HCT116 (cell line): ENCODE measurements around the gene SPDYE1.
"Not testable (repeated sequence)": the region's sequence is repeated elsewhere in the genome, so short reads cannot be mapped to it uniquely, and the experiment has no call there.

ENCODE experiments used
- CTCF ChIP-seq, 3 experiments: fragments of 200-600 bp in 1 of 3; sonication (generic) in 1 of 3; IDR thresholded peaks in 2 of 3; conservative IDR thresholded peaks in 1 of 3; 2 replicates each; pipeline ENCODE4 v1.5.1; 2012 to 2017; ENCODE audit warnings: low read depth in 2 of 3, low read length in 2 of 3, antibody characterized with exemption in 1 of 3, borderline replicate concordance in 1 of 3, control low read depth in 1 of 3, mild to moderate bottlenecking in 1 of 3, mixed read lengths in 1 of 3, mixed run types in 1 of 3, moderate library complexity in 1 of 3; ENCODE audit not compliant: insufficient read depth in 1 of 3
- EZH2 ChIP-seq: fragments of 200-600 bp; sonication (generic); IDR thresholded peaks from 2 replicates; pipeline ENCODE4 v1.6.1; 2017; ENCODE audit warnings: antibody characterized with exemption, mixed run types
- JUND ChIP-seq: IDR thresholded peaks from 2 replicates; pipeline ENCODE4 v1.6.1; 2012
- POLR2A ChIP-seq: IDR thresholded peaks from 2 replicates; pipeline ENCODE4 v1.7.0; 2011; ENCODE audit warnings: borderline replicate concordance; ENCODE audit not compliant: insufficient read depth, insufficient read length; ENCODE audit errors: extremely low read depth
- POLR2AphosphoS5 ChIP-seq: IDR thresholded peaks from 2 replicates; pipeline ENCODE4 v1.6.1; 2011; ENCODE audit warnings: mild to moderate bottlenecking, low read depth, low read length, moderate library complexity
- TCF7L2 ChIP-seq: IDR thresholded peaks from 2 replicates; pipeline ENCODE4 v1.7.0; 2011; ENCODE audit warnings: borderline replicate concordance, inconsistent platforms; ENCODE audit not compliant: insufficient read depth, insufficient read length; ENCODE audit errors: extremely low read depth
- YY1 ChIP-seq: IDR thresholded peaks from 2 replicates; pipeline ENCODE4 v1.6.1; 2011; ENCODE audit warnings: low read length, low read depth, moderate library complexity, mild to moderate bottlenecking; ENCODE audit not compliant: insufficient replicate concordance; ENCODE audit errors: extremely low read depth
- TF ChIP-seq, protein P1 (sequence below): IDR thresholded peaks from 2 replicates; pipeline ENCODE4 v1.6.1; 2012

GRCh38 chr7:43978102-43978501 is 19.6 kb upstream of the SPDYE1 start:
- TF ChIP-seq POLR2A; YY1; EZH2; CTCF (IDR thresholded peaks at IDR 0.05 in 2 of 3, conservative IDR thresholded peaks at IDR 0.05 in 1 of 3; ENCODE audit: borderline replicate concordance in 1 of 3, insufficient read depth in 1 of 3, low read depth in 2 of 3, low read length in 2 of 3); POLR2AphosphoS5; TCF7L2; JUND: not testable (repeated sequence)
- TF ChIP-seq, protein P1, sequence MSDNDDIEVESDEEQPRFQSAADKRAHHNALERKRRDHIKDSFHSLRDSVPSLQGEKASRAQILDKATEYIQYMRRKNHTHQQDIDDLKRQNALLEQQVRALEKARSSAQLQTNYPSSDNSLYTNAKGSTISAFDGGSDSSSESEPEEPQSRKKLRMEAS: not testable (repeated sequence)
